Fibroblast of villous mesenchyme (primary cell): ENCODE measurements around the gene GBF1. TPM values are rescaled to one million over a fixed set of nuclear protein-coding genes. Genes with fewer than 3 reads are reported as not detected.

ENCODE experiments used
- DNase-seq: peaks from one replicate; pipeline ENCODE4 v3.0.0-alpha.2; 2010; ENCODE audit warnings: low read depth
- H3K4me3 ChIP-seq: 2 replicates; pipeline ENCODE4 v1.5.1; 2011; ENCODE audit warnings: low read depth, mild to moderate bottlenecking, low read length
- CTCF ChIP-seq: IDR thresholded peaks from 2 replicates; pipeline ENCODE4 v1.5.1; 2012; ENCODE audit warnings: low read depth, mild to moderate bottlenecking, low read length; ENCODE audit not compliant: insufficient read depth
- total RNA-seq: library from RNA; depleted of rRNA; stranded (reverse); fragments of >200 nt; gene quantifications from 2 replicates; pipeline ENCODE4 v1.2.3, GENCODE V29; 2012

The GBF1 gene
- total RNA-seq, 1 donor: 58.3 TPM

- no peak for DNase-seq
- H3K4me3 ChIP-seq: no peak overlapping the region
- TF ChIP-seq CTCF: no peak
Observed at GRCh38 chr10:102254426-102254825, 9.1 kb downstream of the GBF1 start.

- no peak overlapping the region for H3K4me3 ChIP-seq
- no peak for DNase-seq
- TF ChIP-seq CTCF: no peak
Observed at GRCh38 chr10:102255404-102255803, 10.1 kb downstream of the GBF1 start.

DNA sequence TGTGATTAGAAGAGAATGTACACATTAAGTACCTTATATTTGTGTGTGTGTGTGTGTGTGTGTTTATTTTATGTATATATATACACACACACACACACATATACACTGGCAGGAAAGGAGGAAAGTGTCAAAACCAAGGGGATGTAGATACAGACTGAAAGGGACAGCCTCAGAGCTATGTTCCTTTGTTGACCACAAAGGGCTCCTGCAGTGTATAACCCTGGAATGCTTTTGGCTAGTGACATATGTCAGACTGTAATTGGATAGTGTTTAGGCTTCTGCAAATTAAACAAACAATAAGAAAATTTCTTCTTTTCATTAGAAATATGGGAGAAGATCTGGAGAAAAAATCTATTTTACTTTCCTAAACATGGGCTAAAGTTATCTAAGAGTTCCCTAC is 15.9 kb downstream of the GBF1 start:
- no peak overlapping the region for H3K4me3 ChIP-seq
- DNase-seq: no peak
- no peak for TF ChIP-seq CTCF

DNA sequence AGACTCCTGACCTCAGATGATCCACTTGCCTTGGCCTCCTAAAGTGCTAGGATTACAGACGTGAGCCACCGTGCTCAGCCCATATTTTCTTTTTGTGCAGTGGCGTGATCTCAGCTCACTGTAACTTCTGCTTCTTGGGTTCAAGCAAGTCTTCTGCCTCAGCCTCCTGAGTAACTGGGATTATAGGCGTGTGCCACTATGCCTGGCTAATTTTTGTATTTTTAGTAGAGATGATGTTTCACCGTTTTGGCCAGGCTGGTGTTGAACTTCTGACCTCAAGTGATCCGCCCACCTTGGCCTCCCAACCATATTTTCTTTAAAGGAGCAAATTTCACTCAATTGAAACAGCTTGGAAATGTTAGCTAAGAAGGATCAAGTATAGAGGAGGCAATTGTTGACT is 16.5 kb downstream of the GBF1 start:
- DNase-seq: no peak
- H3K4me3 ChIP-seq: no peak overlapping the region
- no peak for TF ChIP-seq CTCF

DNA sequence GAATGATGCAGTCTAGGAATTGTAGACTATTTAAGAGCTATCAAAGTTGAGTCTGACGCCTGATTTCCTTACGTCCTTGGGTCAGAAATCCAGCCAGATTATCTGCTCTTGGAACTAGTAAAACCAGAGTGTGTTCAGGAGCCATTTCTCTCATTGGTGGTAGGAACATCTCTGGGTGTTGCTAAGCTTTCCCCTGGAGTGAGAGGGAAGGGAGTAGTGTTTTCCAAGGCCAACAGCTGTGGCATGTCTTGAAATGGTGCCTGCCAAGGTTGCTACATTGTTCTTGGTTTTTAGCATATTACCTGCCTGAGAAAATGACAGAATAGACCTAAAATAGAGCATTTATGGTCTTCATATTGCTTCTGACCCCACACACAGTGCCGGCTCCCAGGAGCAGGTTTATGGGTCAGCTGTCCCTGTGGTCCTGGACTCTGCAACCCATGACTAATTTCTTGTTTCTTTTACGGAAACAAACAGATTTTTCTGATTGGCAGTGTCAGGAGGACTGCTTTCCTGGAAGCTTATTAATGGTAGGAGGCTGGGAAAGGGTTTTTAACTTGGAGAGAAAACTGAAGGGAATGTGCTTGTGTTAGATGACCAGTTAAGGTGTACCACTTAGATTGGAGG is 17.5 kb downstream of the GBF1 start:
- TF ChIP-seq CTCF: no peak
- peak; percentile 29 for DNase-seq

DNA sequence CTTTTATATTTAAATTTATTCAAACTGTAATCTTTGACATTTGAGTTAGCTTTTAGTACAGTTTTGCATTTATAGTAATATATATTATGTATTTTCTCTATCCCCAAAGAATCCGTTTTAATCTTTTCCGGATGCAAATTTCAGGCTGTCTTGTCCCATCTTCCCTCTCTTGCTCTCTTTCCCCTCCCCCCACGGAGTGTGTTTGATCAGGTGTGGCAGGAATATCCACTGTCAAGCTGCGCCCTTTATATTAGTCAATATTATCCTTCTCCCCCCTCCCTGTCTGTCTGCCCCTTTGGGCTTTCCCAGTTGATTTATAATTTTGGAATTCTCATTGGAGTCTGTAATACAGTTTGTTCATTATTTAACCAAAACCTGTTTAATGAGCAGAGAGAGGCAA is 19.0 kb downstream of the GBF1 start:
- TF ChIP-seq CTCF: no peak
- no peak overlapping the region for H3K4me3 ChIP-seq
- no peak for DNase-seq

More for the DNA sequence above, 17.5 kb downstream of the GBF1 start:
- H3K4me3 ChIP-seq: no peak overlapping the region

DNA sequence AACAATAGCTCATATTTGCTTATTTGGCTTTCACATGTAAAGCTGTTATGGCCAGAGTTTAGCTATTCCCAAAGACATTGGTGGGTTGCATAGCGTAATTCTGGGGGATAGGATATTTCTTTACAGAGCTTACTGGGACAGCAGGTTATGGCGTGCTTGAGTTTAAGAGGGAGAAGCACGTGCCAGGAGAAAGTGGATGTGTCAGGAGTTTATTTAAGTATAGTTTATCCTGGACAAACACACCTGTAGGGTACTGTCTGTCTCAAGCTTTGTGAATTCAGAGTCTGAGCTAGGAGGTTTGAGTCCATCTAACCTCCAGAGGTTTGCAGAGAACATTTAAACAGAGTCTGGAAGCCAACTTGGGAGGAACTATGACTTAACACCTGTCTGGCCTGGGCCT is 21.3 kb downstream of the GBF1 start:
- DNase-seq: no peak
- TF ChIP-seq CTCF: no peak
- H3K4me3 ChIP-seq: no peak overlapping the region
